Measurements from ENCODE around the gene LDB2. TPM values are rescaled to one million over a fixed set of nuclear protein-coding genes. Genes with fewer than 3 reads are reported as not detected.

Gene LDB2
- total and polyA plus RNA-seq, 2 of the 8 experiments (the other 6 are each of a cell fraction or from before 2014, with no cell fraction given), result 57.0 to 140 TPM

- TF ChIP-seq, protein P1, sequence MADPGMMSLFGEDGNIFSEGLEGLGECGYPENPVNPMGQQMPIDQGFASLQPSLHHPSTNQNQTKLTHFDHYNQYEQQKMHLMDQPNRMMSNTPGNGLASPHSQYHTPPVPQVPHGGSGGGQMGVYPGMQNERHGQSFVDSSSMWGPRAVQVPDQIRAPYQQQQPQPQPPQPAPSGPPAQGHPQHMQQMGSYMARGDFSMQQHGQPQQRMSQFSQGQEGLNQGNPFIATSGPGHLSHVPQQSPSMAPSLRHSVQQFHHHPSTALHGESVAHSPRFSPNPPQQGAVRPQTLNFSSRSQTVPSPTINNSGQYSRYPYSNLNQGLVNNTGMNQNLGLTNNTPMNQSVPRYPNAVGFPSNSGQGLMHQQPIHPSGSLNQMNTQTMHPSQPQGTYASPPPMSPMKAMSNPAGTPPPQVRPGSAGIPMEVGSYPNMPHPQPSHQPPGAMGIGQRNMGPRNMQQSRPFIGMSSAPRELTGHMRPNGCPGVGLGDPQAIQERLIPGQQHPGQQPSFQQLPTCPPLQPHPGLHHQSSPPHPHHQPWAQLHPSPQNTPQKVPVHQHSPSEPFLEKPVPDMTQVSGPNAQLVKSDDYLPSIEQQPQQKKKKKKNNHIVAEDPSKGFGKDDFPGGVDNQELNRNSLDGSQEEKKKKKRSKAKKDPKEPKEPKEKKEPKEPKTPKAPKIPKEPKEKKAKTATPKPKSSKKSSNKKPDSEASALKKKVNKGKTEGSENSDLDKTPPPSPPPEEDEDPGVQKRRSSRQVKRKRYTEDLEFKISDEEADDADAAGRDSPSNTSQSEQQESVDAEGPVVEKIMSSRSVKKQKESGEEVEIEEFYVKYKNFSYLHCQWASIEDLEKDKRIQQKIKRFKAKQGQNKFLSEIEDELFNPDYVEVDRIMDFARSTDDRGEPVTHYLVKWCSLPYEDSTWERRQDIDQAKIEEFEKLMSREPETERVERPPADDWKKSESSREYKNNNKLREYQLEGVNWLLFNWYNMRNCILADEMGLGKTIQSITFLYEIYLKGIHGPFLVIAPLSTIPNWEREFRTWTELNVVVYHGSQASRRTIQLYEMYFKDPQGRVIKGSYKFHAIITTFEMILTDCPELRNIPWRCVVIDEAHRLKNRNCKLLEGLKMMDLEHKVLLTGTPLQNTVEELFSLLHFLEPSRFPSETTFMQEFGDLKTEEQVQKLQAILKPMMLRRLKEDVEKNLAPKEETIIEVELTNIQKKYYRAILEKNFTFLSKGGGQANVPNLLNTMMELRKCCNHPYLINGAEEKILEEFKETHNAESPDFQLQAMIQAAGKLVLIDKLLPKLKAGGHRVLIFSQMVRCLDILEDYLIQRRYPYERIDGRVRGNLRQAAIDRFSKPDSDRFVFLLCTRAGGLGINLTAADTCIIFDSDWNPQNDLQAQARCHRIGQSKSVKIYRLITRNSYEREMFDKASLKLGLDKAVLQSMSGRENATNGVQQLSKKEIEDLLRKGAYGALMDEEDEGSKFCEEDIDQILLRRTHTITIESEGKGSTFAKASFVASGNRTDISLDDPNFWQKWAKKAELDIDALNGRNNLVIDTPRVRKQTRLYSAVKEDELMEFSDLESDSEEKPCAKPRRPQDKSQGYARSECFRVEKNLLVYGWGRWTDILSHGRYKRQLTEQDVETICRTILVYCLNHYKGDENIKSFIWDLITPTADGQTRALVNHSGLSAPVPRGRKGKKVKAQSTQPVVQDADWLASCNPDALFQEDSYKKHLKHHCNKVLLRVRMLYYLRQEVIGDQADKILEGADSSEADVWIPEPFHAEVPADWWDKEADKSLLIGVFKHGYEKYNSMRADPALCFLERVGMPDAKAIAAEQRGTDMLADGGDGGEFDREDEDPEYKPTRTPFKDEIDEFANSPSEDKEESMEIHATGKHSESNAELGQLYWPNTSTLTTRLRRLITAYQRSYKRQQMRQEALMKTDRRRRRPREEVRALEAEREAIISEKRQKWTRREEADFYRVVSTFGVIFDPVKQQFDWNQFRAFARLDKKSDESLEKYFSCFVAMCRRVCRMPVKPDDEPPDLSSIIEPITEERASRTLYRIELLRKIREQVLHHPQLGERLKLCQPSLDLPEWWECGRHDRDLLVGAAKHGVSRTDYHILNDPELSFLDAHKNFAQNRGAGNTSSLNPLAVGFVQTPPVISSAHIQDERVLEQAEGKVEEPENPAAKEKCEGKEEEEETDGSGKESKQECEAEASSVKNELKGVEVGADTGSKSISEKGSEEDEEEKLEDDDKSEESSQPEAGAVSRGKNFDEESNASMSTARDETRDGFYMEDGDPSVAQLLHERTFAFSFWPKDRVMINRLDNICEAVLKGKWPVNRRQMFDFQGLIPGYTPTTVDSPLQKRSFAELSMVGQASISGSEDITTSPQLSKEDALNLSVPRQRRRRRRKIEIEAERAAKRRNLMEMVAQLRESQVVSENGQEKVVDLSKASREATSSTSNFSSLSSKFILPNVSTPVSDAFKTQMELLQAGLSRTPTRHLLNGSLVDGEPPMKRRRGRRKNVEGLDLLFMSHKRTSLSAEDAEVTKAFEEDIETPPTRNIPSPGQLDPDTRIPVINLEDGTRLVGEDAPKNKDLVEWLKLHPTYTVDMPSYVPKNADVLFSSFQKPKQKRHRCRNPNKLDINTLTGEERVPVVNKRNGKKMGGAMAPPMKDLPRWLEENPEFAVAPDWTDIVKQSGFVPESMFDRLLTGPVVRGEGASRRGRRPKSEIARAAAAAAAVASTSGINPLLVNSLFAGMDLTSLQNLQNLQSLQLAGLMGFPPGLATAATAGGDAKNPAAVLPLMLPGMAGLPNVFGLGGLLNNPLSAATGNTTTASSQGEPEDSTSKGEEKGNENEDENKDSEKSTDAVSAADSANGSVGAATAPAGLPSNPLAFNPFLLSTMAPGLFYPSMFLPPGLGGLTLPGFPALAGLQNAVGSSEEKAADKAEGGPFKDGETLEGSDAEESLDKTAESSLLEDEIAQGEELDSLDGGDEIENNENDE (IDR thresholded peaks at IDR 0.05; ENCODE audit: insufficient replicate concordance, low read length), result no peak
- TF ChIP-seq SIRT6 (IDR thresholded peaks at IDR 0.05; ENCODE audit: low read length) (no peak), GTF2F1 (IDR thresholded peaks at IDR 0.05; ENCODE audit: borderline replicate concordance, low read depth, low read length) (no peak), HDAC6 (IDR thresholded peaks at IDR 0.05; ENCODE audit: low read depth, low read length) (no peak), HDAC2 (IDR thresholded peaks at IDR 0.05; ENCODE audit: borderline replicate concordance in 1 of 2, low read depth in 2 of 2, low read length in 2 of 2) (no peak), SP4 (IDR thresholded peaks at IDR 0.05; ENCODE audit: low read length) (no peak), SAP30 (IDR thresholded peaks at IDR 0.05; ENCODE audit: insufficient read depth, insufficient replicate concordance, low read length) (no peak)
- TF ChIP-seq, protein P2, sequence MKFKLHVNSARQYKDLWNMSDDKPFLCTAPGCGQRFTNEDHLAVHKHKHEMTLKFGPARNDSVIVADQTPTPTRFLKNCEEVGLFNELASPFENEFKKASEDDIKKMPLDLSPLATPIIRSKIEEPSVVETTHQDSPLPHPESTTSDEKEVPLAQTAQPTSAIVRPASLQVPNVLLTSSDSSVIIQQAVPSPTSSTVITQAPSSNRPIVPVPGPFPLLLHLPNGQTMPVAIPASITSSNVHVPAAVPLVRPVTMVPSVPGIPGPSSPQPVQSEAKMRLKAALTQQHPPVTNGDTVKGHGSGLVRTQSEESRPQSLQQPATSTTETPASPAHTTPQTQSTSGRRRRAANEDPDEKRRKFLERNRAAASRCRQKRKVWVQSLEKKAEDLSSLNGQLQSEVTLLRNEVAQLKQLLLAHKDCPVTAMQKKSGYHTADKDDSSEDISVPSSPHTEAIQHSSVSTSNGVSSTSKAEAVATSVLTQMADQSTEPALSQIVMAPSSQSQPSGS (IDR thresholded peaks at IDR 0.05; ENCODE audit: low read length), result no peak
Measured at GRCh38 chr4:16729336-16729735, 169.1 kb downstream of the LDB2 start (continued).

All from H1 (cell line).